Keratinocyte (primary cell): ENCODE results near the gene HDAC5. TPM values are rescaled to one million over a fixed set of nuclear protein-coding genes. Genes with fewer than 3 reads are reported as not detected.

Source experiments
- DNase-seq: peaks from one replicate; pipeline ENCODE4 v3.0.0-alpha.2; 2011; ENCODE audit warnings: low read depth, missing footprints, low spot score
- FAIRE-seq: peaks from 2 replicates; lab custom pipeline; 2011; peaks lifted over from hg19 to GRCh38; lab: Jason Lieb, UNC
- H2AFZ ChIP-seq: 2 replicates; pipeline ENCODE4 v1.6.0; 2012; ENCODE audit warnings: low read length, control low read depth, inconsistent platforms; ENCODE audit not compliant: control insufficient read depth
- H3K27ac ChIP-seq: 2 replicates; pipeline ENCODE4 v1.5.1; 2011; ENCODE audit warnings: low read length; ENCODE audit not compliant: control insufficient read depth, insufficient read depth
- H3K27me3 ChIP-seq: 3 replicates; pipeline ENCODE4 v1.6.0; 2011; ENCODE audit warnings: low read length; ENCODE audit not compliant: control insufficient read depth, insufficient read depth; ENCODE audit errors: extremely low read depth
- H3K36me3 ChIP-seq, 2 experiments: 2 replicates in 1 of 2; 3 replicates in 1 of 2; pipeline ENCODE4 v1.5.1; 2011; ENCODE audit warnings: low read length in 2 of 2, mild to moderate bottlenecking in 1 of 2; ENCODE audit not compliant: control insufficient read depth in 2 of 2, insufficient read depth in 2 of 2; ENCODE audit errors: extremely low read depth in 1 of 2
- H3K4me1 ChIP-seq: 3 replicates; pipeline ENCODE4 v1.5.1; 2011; ENCODE audit warnings: low read length; ENCODE audit not compliant: control insufficient read depth, insufficient read depth; ENCODE audit errors: extremely low read depth
- H3K4me2 ChIP-seq: 3 replicates; pipeline ENCODE4 v1.6.0; 2011; ENCODE audit warnings: low read depth, low read length; ENCODE audit not compliant: control insufficient read depth, insufficient read depth; ENCODE audit errors: extremely low read depth
- H3K4me3 ChIP-seq, 3 experiments: fragments of 200-600 bp in 1 of 3; sonication (generic) in 1 of 3; 2 replicates in 2 of 3; 3 replicates in 1 of 3; pipeline ENCODE4 v1.5.1; 2011 to 2016; ENCODE audit warnings: low read length in 3 of 3, mild to moderate bottlenecking in 3 of 3, control low read depth in 2 of 3, inconsistent platforms in 1 of 3, low read depth in 1 of 3, mixed read lengths in 1 of 3, mixed run types in 1 of 3, moderate library complexity in 1 of 3; ENCODE audit not compliant: control insufficient read depth in 2 of 3, insufficient read depth in 2 of 3; ENCODE audit errors: extremely low read depth in 1 of 3
- H3K79me2 ChIP-seq: 2 replicates; pipeline ENCODE4 v1.6.0; 2012; ENCODE audit warnings: low read length; ENCODE audit not compliant: control insufficient read depth, insufficient read depth
- H3K9ac ChIP-seq: 3 replicates; pipeline ENCODE4 v1.6.0; 2011; ENCODE audit warnings: low read length; ENCODE audit not compliant: control insufficient read depth, insufficient read depth; ENCODE audit errors: extremely low read depth
- H3K9me1 ChIP-seq: 3 replicates; pipeline ENCODE4 v1.6.0; 2011; ENCODE audit warnings: low read length; ENCODE audit not compliant: control insufficient read depth, insufficient read depth; ENCODE audit errors: extremely low read depth
- H3K9me3 ChIP-seq: 2 replicates; pipeline ENCODE4 v1.5.1; 2012; ENCODE audit warnings: low read depth, low read length; ENCODE audit not compliant: control insufficient read depth
- H4K20me1 ChIP-seq: 3 replicates; pipeline ENCODE4 v1.6.0; 2011; ENCODE audit warnings: low read length; ENCODE audit not compliant: control insufficient read depth, insufficient read depth; ENCODE audit errors: extremely low read depth
- EZH2 ChIP-seq: IDR thresholded peaks from one replicate; pipeline ENCODE4 v1.6.1; 2012; ENCODE audit warnings: inconsistent platforms, mild to moderate bottlenecking, low read length, moderate library complexity
- dilution Hi-C: fragments of 300-500 bp; cut with MboI; formaldehyde crosslinking; loops from one replicate; pipeline ENCODE4 v1.7.0; 2020; ENCODE audit warnings: low sequenced_read_pairs; ENCODE audit not compliant: extremely low pct_ligation_motif_present
- polyA plus RNA-seq, 5 experiments: library from polyadenylated mRNA; depleted of rRNA in 3 of 5; stranded (reverse) in 3 of 5; stranded (forward) in 1 of 5; unstranded in 1 of 5; fragments of >200 nt; gene quantifications; 1 replicate in 1 of 5; 2 replicates in 3 of 5; 3 replicates in 1 of 5; pipeline versions ENCODE4 v1.2.1 to v1.2.3, GENCODE V29; 2011 to 2012; ENCODE audit warnings: missing spikeins in 2 of 5, low read depth in 1 of 5, low replicate concordance in 1 of 5
- TF ChIP-seq, protein P1 (sequence below), 3 experiments: IDR thresholded peaks in 1 of 3; conservative IDR thresholded peaks in 1 of 3; optimal IDR thresholded peaks in 1 of 3; 2 replicates in 2 of 3; 3 replicates in 1 of 3; pipeline versions ENCODE3 to v1.5.1; 2011; ENCODE audit warnings: low read length in 3 of 3, mild to moderate bottlenecking in 3 of 3, moderate library complexity in 2 of 3, control low read depth in 1 of 3, inconsistent platforms in 1 of 3; ENCODE audit not compliant: insufficient read depth in 2 of 3; ENCODE audit errors: extremely low read depth in 1 of 3

The HDAC5 gene
- polyA plus RNA-seq, 1 donor (not counting 4 experiments of a cell fraction or from before 2014, with no cell fraction given), result 4.5 TPM

GRCh38 chr17:44033861-44034408 lies 89.5 kb downstream of the HDAC5 start:
- H3K9ac ChIP-seq, result no peak overlapping the region
- FAIRE-seq (no peak), DNase-seq (no peak)
- dilution Hi-C loops, result no loop called here
- H3K9me1 ChIP-seq, result peaks cover 1% of the 10 kb centered on the region
- peaks cover 20 to 28% of the 10 kb centered on the region in 2 experiments for H3K36me3 ChIP-seq
- no peak overlapping the region for H2AFZ ChIP-seq
- H3K4me1 ChIP-seq, result no peaks in the 10 kb centered on the region
- H3K9me3 ChIP-seq, result no peaks in the 10 kb centered on the region
- peaks cover 5% of the 10 kb centered on the region for H3K79me2 ChIP-seq
- no peaks in the 10 kb centered on the region for H3K27me3 ChIP-seq
- H3K27ac ChIP-seq, result no peak overlapping the region
- no peak for TF ChIP-seq EZH2
- no peaks in the 10 kb centered on the region for H4K20me1 ChIP-seq
- H3K4me3 ChIP-seq, result no peak overlapping the region
- H3K4me2 ChIP-seq, result no peak overlapping the region

DNA sequence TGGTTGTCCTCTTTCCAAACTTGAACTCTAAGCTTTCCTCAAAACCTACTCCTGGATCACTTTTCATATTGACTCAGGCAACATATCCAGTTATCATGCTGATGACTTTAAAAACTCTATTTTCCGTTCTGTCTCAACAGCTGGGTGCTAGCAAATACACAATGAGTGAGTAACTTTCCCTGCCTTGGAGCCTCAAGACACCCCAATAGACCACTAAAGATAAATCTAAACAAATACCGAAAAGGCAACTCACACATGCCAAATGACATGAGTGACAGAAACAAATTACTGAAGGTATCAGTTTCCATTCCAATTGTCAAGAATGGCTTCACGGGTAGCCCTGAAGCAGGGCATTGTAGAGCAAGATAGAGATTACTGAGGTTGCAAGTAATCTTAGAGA lies 93.0 kb downstream of the HDAC5 start:
- Histone ChIP-seq H3K4me3 (no peak overlapping the region), H4K20me1 (no peaks in the 10 kb centered on the region), H3K9ac (no peak overlapping the region), H3K27ac (no peak overlapping the region), H3K9me3 (no peaks in the 10 kb centered on the region), H2AFZ (no peak overlapping the region), H3K79me2 (no peaks in the 10 kb centered on the region), H3K4me1 (no peaks in the 10 kb centered on the region), H3K9me1 (no peaks in the 10 kb centered on the region), H3K36me3 (peaks cover 18 to 22% of the 10 kb centered on the region in 2 experiments), H3K27me3 (no peaks in the 10 kb centered on the region), H3K4me2 (no peak overlapping the region)
- no peak for FAIRE-seq
- dilution Hi-C loops, result no loop called here
- no peak for DNase-seq
- TF ChIP-seq EZH2, result no peak
- TF ChIP-seq, protein P1, sequence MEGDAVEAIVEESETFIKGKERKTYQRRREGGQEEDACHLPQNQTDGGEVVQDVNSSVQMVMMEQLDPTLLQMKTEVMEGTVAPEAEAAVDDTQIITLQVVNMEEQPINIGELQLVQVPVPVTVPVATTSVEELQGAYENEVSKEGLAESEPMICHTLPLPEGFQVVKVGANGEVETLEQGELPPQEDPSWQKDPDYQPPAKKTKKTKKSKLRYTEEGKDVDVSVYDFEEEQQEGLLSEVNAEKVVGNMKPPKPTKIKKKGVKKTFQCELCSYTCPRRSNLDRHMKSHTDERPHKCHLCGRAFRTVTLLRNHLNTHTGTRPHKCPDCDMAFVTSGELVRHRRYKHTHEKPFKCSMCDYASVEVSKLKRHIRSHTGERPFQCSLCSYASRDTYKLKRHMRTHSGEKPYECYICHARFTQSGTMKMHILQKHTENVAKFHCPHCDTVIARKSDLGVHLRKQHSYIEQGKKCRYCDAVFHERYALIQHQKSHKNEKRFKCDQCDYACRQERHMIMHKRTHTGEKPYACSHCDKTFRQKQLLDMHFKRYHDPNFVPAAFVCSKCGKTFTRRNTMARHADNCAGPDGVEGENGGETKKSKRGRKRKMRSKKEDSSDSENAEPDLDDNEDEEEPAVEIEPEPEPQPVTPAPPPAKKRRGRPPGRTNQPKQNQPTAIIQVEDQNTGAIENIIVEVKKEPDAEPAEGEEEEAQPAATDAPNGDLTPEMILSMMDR (optimal IDR thresholded peaks at IDR 0.05 in 1 of 3, IDR thresholded peaks at IDR 0.05 in 1 of 3, conservative IDR thresholded peaks at IDR 0.05 in 1 of 3; ENCODE audit: extremely low read depth in 1 of 3, insufficient read depth in 2 of 3, low read length in 3 of 3), result no peak

- H3K36me3 ChIP-seq, result peaks cover 18 to 22% of the 10 kb centered on the region in 2 experiments
- FAIRE-seq, result no peak
- DNase-seq, result no peak
Measured at GRCh38 chr17:44029736-44030135, 93.7 kb downstream of the HDAC5 start.

More at GRCh38 chr17:44029736-44030135, 93.7 kb downstream of the HDAC5 start:
- no peaks in the 10 kb centered on the region for H3K9me3 ChIP-seq
- no peak overlapping the region for H3K27ac ChIP-seq
- no peak overlapping the region for H3K9ac ChIP-seq
- no peaks in the 10 kb centered on the region for H3K79me2 ChIP-seq
- no peaks in the 10 kb centered on the region for H3K27me3 ChIP-seq
- no peak overlapping the region for H2AFZ ChIP-seq
- H3K4me3 ChIP-seq, result no peak overlapping the region
- no peaks in the 10 kb centered on the region for H4K20me1 ChIP-seq
- no peak for TF ChIP-seq EZH2
- TF ChIP-seq, protein P1 (optimal IDR thresholded peaks at IDR 0.05 in 1 of 3, IDR thresholded peaks at IDR 0.05 in 1 of 3, conservative IDR thresholded peaks at IDR 0.05 in 1 of 3; ENCODE audit: extremely low read depth in 1 of 3, insufficient read depth in 2 of 3, low read length in 3 of 3), result no peak
- H3K4me1 ChIP-seq, result no peaks in the 10 kb centered on the region
- H3K4me2 ChIP-seq, result no peak overlapping the region
- dilution Hi-C loops, result no loop called here
- no peaks in the 10 kb centered on the region for H3K9me1 ChIP-seq
